HG02642 (cell line): ENCODE results near the gene MTOR.
A peak's percentile ranks its signal among the peaks of the same experiment; 100 is the strongest.
"Not testable (repeated sequence)": the region's sequence is repeated elsewhere in the genome, so short reads cannot be mapped to it uniquely, and the experiment has no call there.

Experiments
- ATAC-seq: cut with Tn5 transposase; IDR thresholded peaks from one replicate; pipeline ENCODE4 v1.9.1; 2021; ENCODE audit warnings: mild to moderate bottlenecking; ENCODE audit not compliant: unreplicated experiment, poor library complexity

MTOR gene

GRCh38 chr1:11281518-11282331 is 19.4 kb upstream of the MTOR start:
- ATAC-seq = no peak

GRCh38 chr1:11280719-11281376 is 18.5 kb upstream of the MTOR start:
- ATAC-seq = no peak

- no peak for ATAC-seq
These were observed 17.3 kb upstream of the MTOR start for GRCh38 chr1:11279630-11280029.

GRCh38 chr1:11279152-11279551 is 16.8 kb upstream of the MTOR start:
- no peak for ATAC-seq

GRCh38 chr1:11273595-11274234 is 11.4 kb upstream of the MTOR start:
- ATAC-seq = peak; percentile 39

- ATAC-seq = peak; percentile 86
These were observed 10.7 kb upstream of the MTOR start, which contains the start of gene UBIAD1 for GRCh38 chr1:11272832-11273594. Gene UBIAD1 (plus strand): TSS chr1:11273198. CDS start chr1:11273532, 334 bp downstream.

- no peak for ATAC-seq
These were observed 10.1 kb upstream of the MTOR start for GRCh38 chr1:11272544-11272831.

GRCh38 chr1:11267350-11268337 is 5.3 kb upstream of the MTOR start:
- not testable (repeated sequence) for ATAC-seq

GRCh38 chr1:11266268-11267074 is 4.1 kb upstream of the MTOR start:
- ATAC-seq = no peak

GRCh38 chr1:11256299-11256698 is 6.1 kb downstream of the MTOR start:
- ATAC-seq = no peak

GRCh38 chr1:11253226-11253625 is 9.1 kb downstream of the MTOR start:
- ATAC-seq = no peak

- no peak for ATAC-seq
These were observed 9.8 kb downstream of the MTOR start for GRCh38 chr1:11252538-11252937.

GRCh38 chr1:11248169-11248568 is 14.2 kb downstream of the MTOR start:
- no peak for ATAC-seq

- no peak for ATAC-seq
These were observed 16.2 kb downstream of the MTOR start for GRCh38 chr1:11245904-11246719.

GRCh38 chr1:11245248-11245647 is 17.1 kb downstream of the MTOR start:
- ATAC-seq = no peak

GRCh38 chr1:11238311-11238710 is 24.0 kb downstream of the MTOR start:
- ATAC-seq = no peak

GRCh38 chr1:11237356-11237755 is 25.0 kb downstream of the MTOR start:
- no peak for ATAC-seq

GRCh38 chr1:11233208-11233607 is 29.1 kb downstream of the MTOR start:
- ATAC-seq = no peak
